HEK293 (cell line): Measurements from ENCODE around the gene KRTDAP.

Experiments used
- CTCF ChIA-PET: fragments of 350-600 bp; formaldehyde crosslinking; extraction: SDS; loops from one replicate; lab custom pipeline; 2021; ENCODE audit warnings: antibody characterized with exemption; lab: Yijun Ruan, JAX
- POLR2A ChIA-PET: fragments of 300-600 bp; formaldehyde crosslinking; extraction: SDS; loops from one replicate; lab custom pipeline; 2020; ENCODE audit warnings: antibody characterized with exemption, inconsistent platforms; lab: Yijun Ruan, JAX
- H3K27ac ChIP-seq: fragments of 200-500 bp; sonication (Bioruptor generic); 2 replicates; pipeline ENCODE4 v1.5.1; 2014; ENCODE audit warnings: low read depth, low read length, control low read depth, inconsistent platforms; ENCODE audit errors: extremely low read depth
- H3K36me3 ChIP-seq, 2 experiments: fragments of 200-500 bp in 1 of 2; sonication (Bioruptor generic) in 1 of 2; 1 replicate in 1 of 2; 2 replicates in 1 of 2; pipeline ENCODE4 v1.5.1; 2014 to 2017; ENCODE audit warnings: inconsistent platforms in 2 of 2, low read length in 2 of 2; ENCODE audit not compliant: control insufficient read depth in 2 of 2, insufficient read depth in 1 of 2
- H3K4me1 ChIP-seq: fragments of 200-500 bp; sonication (Bioruptor generic); 2 replicates; pipeline ENCODE4 v1.5.1; 2014; ENCODE audit warnings: mild to moderate bottlenecking, low read length, inconsistent platforms; ENCODE audit not compliant: control insufficient read depth, insufficient read depth
- H3K4me3 ChIP-seq: 2 replicates; pipeline ENCODE4 v1.5.1; 2011; ENCODE audit warnings: low read depth, mild to moderate bottlenecking, control low read depth, low read length, moderate library complexity
- H3K9me3 ChIP-seq: fragments of 200-500 bp; sonication (Bioruptor generic); 2 replicates; pipeline ENCODE4 v1.5.1; 2014; ENCODE audit warnings: low read depth, low read length, inconsistent platforms; ENCODE audit not compliant: control insufficient read depth, insufficient read depth
- GLIS1 ChIP-seq: fragments of 450-650 bp; formaldehyde crosslinking; IDR thresholded peaks from 2 replicates; pipeline ENCODE4 v1.5.1; 2016; ENCODE audit warnings: missing biosample characterization, missing genetic modification characterization
- IKZF3 ChIP-seq: fragments of 450-650 bp; IDR thresholded peaks from 2 replicates; pipeline ENCODE4 v1.5.0; 2018; ENCODE audit warnings: missing biosample characterization, mild to moderate bottlenecking, missing genetic modification characterization, moderate library complexity
- PATZ1 ChIP-seq: fragments of 450-650 bp; formaldehyde crosslinking; IDR thresholded peaks from 2 replicates; pipeline ENCODE4 v1.5.1; 2016; ENCODE audit warnings: missing biosample characterization, missing genetic modification characterization
- PRDM10 ChIP-seq: fragments of 450-650 bp; formaldehyde crosslinking; IDR thresholded peaks from 2 replicates; pipeline ENCODE4 v1.5.1; 2016; ENCODE audit warnings: missing biosample characterization, missing genetic modification characterization
- ZBTB48 ChIP-seq: fragments of 450-650 bp; formaldehyde crosslinking; IDR thresholded peaks from 2 replicates; pipeline ENCODE4 v1.5.1; 2016; ENCODE audit warnings: missing biosample characterization, missing genetic modification characterization
- ZBTB8A ChIP-seq: fragments of 450-650 bp; formaldehyde crosslinking; IDR thresholded peaks from 2 replicates; pipeline ENCODE4 v1.5.1; 2016; ENCODE audit warnings: missing biosample characterization, missing genetic modification characterization
- ZNF133 ChIP-seq: fragments of 450-650 bp; formaldehyde crosslinking; IDR thresholded peaks from 2 replicates; pipeline ENCODE4 v1.5.1; 2016; ENCODE audit warnings: missing biosample characterization, missing genetic modification characterization
- ZNF341 ChIP-seq: fragments of 450-650 bp; formaldehyde crosslinking; IDR thresholded peaks from 2 replicates; pipeline ENCODE4; 2016; ENCODE audit warnings: low read depth, missing biosample characterization, missing genetic modification characterization
- ZNF354C ChIP-seq: fragments of 450-650 bp; formaldehyde crosslinking; IDR thresholded peaks from 2 replicates; pipeline ENCODE4 v1.5.1; 2016; ENCODE audit warnings: missing biosample characterization, missing genetic modification characterization, low read depth, borderline replicate concordance
- ZNF398 ChIP-seq: fragments of 450-650 bp; formaldehyde crosslinking; IDR thresholded peaks from 2 replicates; pipeline ENCODE4 v1.5.1; 2017; ENCODE audit warnings: missing biosample characterization, missing genetic modification characterization
- ZNF449 ChIP-seq: fragments of 450-650 bp; formaldehyde crosslinking; IDR thresholded peaks from 2 replicates; pipeline ENCODE4 v1.5.1; 2017; ENCODE audit warnings: missing biosample characterization, mild to moderate bottlenecking, missing genetic modification characterization, moderate library complexity
- ZNF626 ChIP-seq: fragments of 450-650 bp; sonication (Bioruptor Pico); formaldehyde crosslinking; IDR thresholded peaks from 2 replicates; pipeline ENCODE4 v1.5.1; 2018; ENCODE audit warnings: missing biosample characterization, missing genetic modification characterization, inconsistent platforms
- ZNF704 ChIP-seq: fragments of 450-650 bp; formaldehyde crosslinking; IDR thresholded peaks from 2 replicates; pipeline ENCODE4 v1.5.1; 2016; ENCODE audit warnings: missing biosample characterization, missing genetic modification characterization
- ZNF747 ChIP-seq: fragments of 450-650 bp; formaldehyde crosslinking; IDR thresholded peaks from 2 replicates; pipeline ENCODE4 v1.5.1; 2016; ENCODE audit warnings: missing biosample characterization, missing genetic modification characterization
- ZNF837 ChIP-seq: fragments of 450-650 bp; formaldehyde crosslinking; IDR thresholded peaks from 2 replicates; pipeline ENCODE4 v1.5.1; 2016; ENCODE audit warnings: missing biosample characterization, missing genetic modification characterization

Gene KRTDAP

GRCh38 chr19:35449359-35450043 lies 40.8 kb downstream of the KRTDAP start:
- no peak overlapping the region for H3K27ac ChIP-seq
- H3K36me3 ChIP-seq, result no peaks in the 10 kb centered on the region
- peaks cover 2% of the 10 kb centered on the region; the same call in 1 of the 2 replicates for H3K4me1 ChIP-seq
- no peak overlapping the region for H3K4me3 ChIP-seq
- no peaks in the 10 kb centered on the region for H3K9me3 ChIP-seq
- CTCF ChIA-PET, result interaction anchor here (0.6 to 5.3 kb wide), 7 partner anchors 17 to 259 kb away, joined by 3 to 19 read pairs (median 5); no protein-coding TSS in a partner anchor
- POLR2A ChIA-PET, result no interaction called here
- TF ChIP-seq ZNF449 (tag by site-specific recombination) (no peak), ZBTB48 (tag by site-specific recombination) (no peak), ZBTB8A (tag by site-specific recombination) (no peak), ZNF747 (tag by site-specific recombination) (no peak), PATZ1 (tag by site-specific recombination) (no peak), IKZF3 (tag by site-specific recombination) (no peak), ZNF626 (tag by site-specific recombination) (no peak), ZNF341 (tag by site-specific recombination) (no peak), ZNF837 (tag by site-specific recombination) (no peak), PRDM10 (tag by site-specific recombination) (peak; percentile 55; the same call in 1 of the 2 replicates), GLIS1 (tag by site-specific recombination) (peak; percentile 72), ZNF398 (peak; percentile 68)

GRCh38 chr19:35447606-35448469 lies 42.4 kb downstream of the KRTDAP start, which contains the start of gene FFAR2:
Gene FFAR2 (plus strand): TSS chr19:35448257. CDS start chr19:35449715, 1,458 bp downstream.
- H3K36me3 ChIP-seq, result no peaks in the 10 kb centered on the region
- H3K9me3 ChIP-seq, result no peaks in the 10 kb centered on the region
- H3K27ac ChIP-seq, result no peak within 1 kb of the TSS
- POLR2A ChIA-PET, result interaction anchor here (0.7 kb wide), 1 partner anchor 39 kb away, joined by 3 read pairs; no protein-coding TSS in a partner anchor
- CTCF ChIA-PET, result interaction anchor here (0.6 to 5.3 kb wide), 5 partner anchors 21 to 1195 kb away, joined by 3 to 19 read pairs (median 3); no protein-coding TSS in a partner anchor
- peaks cover 2% of the 10 kb centered on the region; the same call in 1 of the 2 replicates for H3K4me1 ChIP-seq
- no peak for TF ChIP-seq ZNF704 (tag by site-specific recombination)
- 0 out of 2 replicates have a peak, but pooled peaks have one; percentile 15 for TF ChIP-seq ZNF354C (tag by site-specific recombination)
- 0 out of 2 replicates have a peak, but pooled peaks have one; percentile 20 for TF ChIP-seq ZNF133 (tag by site-specific recombination)
- TF ChIP-seq, all 188 proteins: peak for 2
- H3K4me3 ChIP-seq, result no peak within 1 kb of the TSS
